Inferior parietal cortex (tissue), 1 donor: ENCODE data around the gene PSMA2.

Experiments
- DNase-seq: peaks from one replicate; pipeline ENCODE4 v3.0.0-alpha.2; 2016; ENCODE audit errors: extremely low spot score

Gene PSMA2

GRCh38 chr7:42931834-42932651 lies at the start of gene PSMA2, which contains the start of gene MRPL32:
PSMA2 (minus strand) TSS chr7:42932174; CDS start chr7:42932158, 16 bp downstream.
MRPL32 (plus strand) TSS chr7:42932376; CDS start chr7:42932387, 11 bp downstream.
- DNase-seq, result peak; percentile 98

- DNase-seq, result no peak
Measured at GRCh38 chr7:42981601-42982000, 49.6 kb upstream of the PSMA2 start.

GRCh38 chr7:42980514-42980913 lies 48.5 kb upstream of the PSMA2 start:
- no peak for DNase-seq

- no peak for DNase-seq
Measured at GRCh38 chr7:42980084-42980483, 48.1 kb upstream of the PSMA2 start.

- DNase-seq, result no peak
Measured at GRCh38 chr7:42978496-42978895, 46.5 kb upstream of the PSMA2 start.

- DNase-seq, result no peak
Measured at GRCh38 chr7:42976371-42976770, 44.4 kb upstream of the PSMA2 start.

- peak; percentile 48 for DNase-seq
Measured at GRCh38 chr7:42972699-42973500, 40.9 kb upstream of the PSMA2 start.

GRCh38 chr7:42967391-42967790 lies 35.4 kb upstream of the PSMA2 start:
- no peak for DNase-seq

- DNase-seq, result peak; percentile 72
Measured at GRCh38 chr7:42964849-42965805, 33.2 kb upstream of the PSMA2 start.

GRCh38 chr7:42964293-42964692 lies 32.3 kb upstream of the PSMA2 start:
- DNase-seq, result no peak

GRCh38 chr7:42961170-42961569 lies 29.2 kb upstream of the PSMA2 start:
- DNase-seq, result no peak

GRCh38 chr7:42960762-42961161 lies 28.8 kb upstream of the PSMA2 start:
- DNase-seq, result no peak

GRCh38 chr7:42959549-42959948 lies 27.6 kb upstream of the PSMA2 start:
- no peak for DNase-seq

- no peak for DNase-seq
Measured at GRCh38 chr7:42956062-42956461, 24.1 kb upstream of the PSMA2 start.

- no peak for DNase-seq
Measured at GRCh38 chr7:42953994-42954393, 22.0 kb upstream of the PSMA2 start.

GRCh38 chr7:42952328-42952727 lies 20.4 kb upstream of the PSMA2 start:
- DNase-seq, result no peak

GRCh38 chr7:42950417-42950816 lies 18.4 kb upstream of the PSMA2 start:
- DNase-seq, result no peak

- DNase-seq, result no peak
Measured at GRCh38 chr7:42947521-42947920, 15.5 kb upstream of the PSMA2 start.

GRCh38 chr7:42946627-42946950 lies 14.6 kb upstream of the PSMA2 start:
- no peak for DNase-seq

GRCh38 chr7:42945821-42946626 lies 14.1 kb upstream of the PSMA2 start:
- DNase-seq, result peak; percentile 32
